ENCODE results near the gene SUB1.
"Not testable (repeated sequence)": the region's sequence is repeated elsewhere in the genome, so short reads cannot be mapped to it uniquely, and the experiment has no call there.

SUB1 gene

GRCh38 chr5:32566319-32567111, 18.8 kb upstream of the SUB1 start:
- no peak for DNase-seq

DNA sequence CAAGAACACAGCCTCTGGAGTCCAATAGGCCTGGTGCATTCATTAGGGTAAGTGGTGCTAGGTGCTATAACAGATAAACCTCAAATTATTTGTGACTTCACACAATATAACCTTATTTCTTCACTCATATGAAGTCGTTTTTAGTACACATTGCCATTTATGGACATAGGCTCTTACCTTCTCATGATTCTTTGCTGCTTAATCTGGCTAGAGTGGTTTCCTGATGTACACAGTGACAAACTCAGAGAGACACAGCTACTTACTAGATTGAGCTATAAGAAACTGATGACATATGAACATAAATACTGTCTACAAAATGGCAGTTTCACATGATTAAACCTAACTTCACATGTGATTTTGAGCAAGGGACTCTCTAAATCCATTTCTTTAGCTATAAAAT, 14.2 kb upstream of the SUB1 start:
- DNase-seq, result no peak

- DNase-seq, result no peak
Measured at GRCh38 chr5:32572778-32573480, 12.4 kb upstream of the SUB1 start.

- not testable (repeated sequence) for DNase-seq
Measured at GRCh38 chr5:32573481-32573854, 11.9 kb upstream of the SUB1 start.

GRCh38 chr5:32574540-32575175, 10.7 kb upstream of the SUB1 start:
- DNase-seq, result no peak

DNA sequence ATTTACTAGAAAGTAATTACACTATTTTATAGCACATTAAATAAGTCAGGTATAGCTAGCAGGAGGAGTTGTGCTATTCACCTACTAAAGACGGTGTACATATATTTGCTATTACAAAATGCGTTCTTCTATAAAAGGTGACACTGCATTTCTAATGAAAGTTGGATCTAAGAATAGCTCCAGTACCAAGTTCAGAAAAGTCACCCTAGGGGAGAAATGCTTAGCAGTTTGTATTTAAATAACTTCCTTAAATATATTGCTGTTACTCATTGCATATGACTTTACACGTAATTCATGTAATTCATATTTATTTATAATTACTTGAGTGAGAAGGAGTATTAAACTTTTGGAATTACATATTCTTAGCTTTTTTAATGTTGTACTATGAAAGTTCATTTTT, 7.0 kb upstream of the SUB1 start:
- DNase-seq, result no peak

- DNase-seq, result no peak
Measured at GRCh38 chr5:32578764-32579163, 6.6 kb upstream of the SUB1 start.

- DNase-seq, result no peak
Measured at GRCh38 chr5:32581010-32581785, 4.2 kb upstream of the SUB1 start.

DNA sequence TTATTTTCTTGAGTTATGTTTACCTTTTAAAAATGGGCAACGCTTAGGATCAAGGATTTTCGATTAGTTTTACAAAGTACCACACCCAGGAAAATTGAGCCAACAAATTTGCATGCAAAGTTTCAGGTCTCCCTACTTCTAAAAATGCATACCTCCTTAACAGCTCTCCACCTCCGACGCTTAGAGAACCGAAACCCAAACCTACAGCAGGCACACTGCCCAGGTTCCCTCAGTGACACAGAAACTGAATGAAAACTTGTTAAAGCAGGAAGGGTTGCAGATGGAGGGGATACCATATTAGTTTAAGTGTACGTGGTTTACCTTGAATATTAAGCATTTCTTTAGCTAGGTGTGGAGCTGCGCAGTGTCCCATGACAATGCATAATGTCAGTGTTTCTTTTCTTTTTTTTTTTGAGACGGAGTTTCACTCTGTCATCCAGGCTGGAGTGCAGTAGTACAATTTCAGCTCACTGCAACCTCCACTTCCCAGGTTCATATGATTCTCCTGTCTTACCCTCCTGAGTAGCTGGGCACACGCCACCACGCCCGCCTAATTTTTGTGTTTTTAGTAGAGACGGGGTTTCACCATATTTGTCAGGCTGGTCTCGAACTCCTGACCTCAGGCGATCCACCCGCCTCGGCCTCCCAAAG, 1.6 kb upstream of the SUB1 start:
- DNase-seq, result peak; percentile 50

DNA sequence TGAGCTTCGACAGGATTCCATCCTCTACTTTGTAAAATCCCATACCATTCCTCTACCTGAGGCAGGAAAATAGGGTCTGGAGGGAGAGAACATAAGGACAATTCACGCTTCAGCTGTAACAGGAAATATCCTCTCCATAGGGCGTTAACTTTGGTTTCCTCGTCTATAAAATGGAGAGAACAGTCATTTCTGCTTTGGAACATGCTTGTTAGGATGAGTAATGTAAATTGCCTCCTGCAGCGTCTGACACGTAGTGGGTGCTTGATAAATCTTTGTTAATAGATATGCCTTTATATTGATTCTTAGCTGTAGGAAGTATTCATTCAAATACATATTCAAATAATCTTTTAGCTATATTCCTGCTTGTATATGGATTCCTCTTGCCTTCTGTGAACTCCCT, 711 bp upstream of the SUB1 start:
- no peak for DNase-seq

GRCh38 chr5:32585122-32585445, 273 bp upstream of the SUB1 start:
- DNase-seq, result no peak

GRCh38 chr5:32586276-32586599, 881 bp downstream of the SUB1 start:
- DNase-seq, result no peak

DNA sequence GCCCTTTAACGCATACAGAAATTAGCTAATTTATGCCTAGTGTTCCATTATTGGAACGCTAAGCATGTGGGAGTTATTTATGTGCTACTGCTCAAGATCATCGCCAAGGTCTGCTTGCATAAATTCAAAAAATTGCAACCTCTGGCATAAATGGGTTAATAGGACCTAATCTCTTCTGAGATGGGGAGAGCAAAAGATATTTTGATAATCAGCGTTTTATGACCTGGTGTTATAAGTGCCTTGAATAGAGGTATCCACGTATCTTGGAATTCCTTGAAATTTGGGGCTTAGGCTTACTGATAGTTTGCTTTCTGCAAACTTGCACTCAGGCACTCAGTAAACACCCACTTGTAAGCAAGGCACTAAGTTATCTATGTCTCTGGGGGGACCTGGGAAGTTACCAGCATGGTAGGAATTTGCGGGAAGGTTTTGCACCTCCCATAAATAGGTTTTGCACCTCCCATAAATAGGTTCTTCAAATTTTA, 1.8 kb downstream of the SUB1 start:
- no peak for DNase-seq

- DNase-seq, result no peak
Measured at GRCh38 chr5:32589416-32589815, 4.1 kb downstream of the SUB1 start.

DNA sequence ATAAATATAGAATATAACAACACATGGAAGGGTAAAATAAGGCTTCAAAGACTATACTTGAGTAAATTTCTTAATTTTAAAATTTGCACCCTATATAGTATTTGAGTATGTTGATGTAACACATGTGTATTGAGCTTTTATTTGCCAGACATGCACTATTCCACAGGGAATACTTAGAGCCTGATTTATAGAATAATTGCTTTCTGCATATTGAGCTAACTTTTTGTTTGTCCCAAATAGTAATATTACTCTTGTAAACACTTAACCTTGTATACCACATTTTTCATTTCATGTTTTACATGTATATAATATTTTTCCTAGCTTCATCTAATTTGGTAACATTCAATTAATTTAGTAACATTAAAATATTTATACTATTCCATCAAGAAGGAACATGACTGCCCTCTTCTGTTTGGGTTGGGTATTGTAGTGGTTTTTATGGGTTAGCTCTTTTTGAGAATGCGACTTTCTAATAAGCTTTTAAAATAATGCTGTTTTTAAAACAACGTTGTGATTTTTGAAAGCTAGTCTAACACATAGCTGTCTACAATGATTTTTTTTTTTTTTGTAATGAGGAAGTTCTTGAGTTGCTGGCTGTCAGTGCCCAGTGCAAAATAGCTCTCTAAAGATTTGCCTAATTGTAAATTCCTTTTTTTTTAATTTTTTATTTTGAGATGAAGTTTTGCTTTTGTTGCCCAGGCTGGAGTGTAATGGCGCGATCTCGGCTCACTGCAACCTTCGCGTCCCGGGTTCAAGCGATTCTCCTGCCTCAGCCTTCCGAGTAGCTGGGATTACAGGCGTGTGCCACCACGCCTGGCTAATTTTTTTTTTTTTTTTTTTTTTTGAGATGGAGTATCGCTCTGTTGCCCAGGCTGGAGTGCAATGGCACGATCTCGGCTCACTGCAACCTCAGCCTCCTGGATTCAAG, 4.8 kb downstream of the SUB1 start:
- peak; percentile 79 for DNase-seq

DNA sequence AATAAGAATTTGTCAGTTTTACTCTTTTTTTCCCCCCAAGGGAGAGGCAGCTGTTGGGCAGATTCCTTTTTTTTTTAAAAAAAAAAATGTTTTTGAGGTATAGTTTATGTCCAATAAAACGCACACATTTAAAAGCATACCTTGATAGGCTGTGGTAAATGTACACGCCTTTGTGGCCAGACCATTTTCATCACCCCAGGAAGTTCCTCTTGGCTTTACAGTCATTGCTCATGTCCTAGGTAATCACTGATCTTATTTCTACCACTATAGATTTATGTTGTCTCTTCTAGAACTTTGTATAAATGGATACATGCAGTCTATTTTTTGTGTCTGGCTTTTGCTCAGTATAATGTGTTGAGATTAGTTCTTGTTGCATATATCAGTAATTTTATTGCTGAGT, 9.8 kb downstream of the SUB1 start:
- DNase-seq, result peak; percentile 20

DNA sequence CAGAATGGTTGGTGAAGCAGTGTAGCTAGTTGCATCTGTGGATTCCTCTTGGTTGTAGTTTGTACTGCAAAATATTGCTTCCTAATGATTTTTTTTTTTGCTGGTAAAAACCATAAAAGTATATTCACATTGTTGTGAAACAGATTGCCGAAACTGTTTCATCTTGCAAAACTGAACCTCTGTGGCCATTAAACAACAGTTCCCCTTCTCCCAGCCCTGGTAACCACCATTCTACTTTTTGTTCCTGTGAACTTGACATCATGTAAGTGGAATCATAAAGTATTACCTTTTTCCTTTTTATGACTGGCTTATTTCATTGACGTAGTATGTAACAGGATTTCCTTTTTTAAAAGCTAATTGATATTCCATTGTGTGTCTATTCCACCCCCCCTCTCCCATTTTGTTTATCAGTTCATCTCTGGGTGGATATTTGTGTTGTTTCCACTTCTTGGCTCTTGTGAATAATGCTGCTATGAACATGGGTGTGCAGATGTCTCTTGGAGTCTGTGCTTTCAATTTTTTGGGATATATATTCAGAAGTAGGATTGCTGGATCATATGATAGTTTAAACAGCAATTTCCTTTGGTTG, 11.8 kb downstream of the SUB1 start:
- DNase-seq, result no peak

- no peak for DNase-seq
Measured at GRCh38 chr5:32598260-32598937, 13.0 kb downstream of the SUB1 start.

- DNase-seq, result no peak
Measured at GRCh38 chr5:32598997-32599549, 13.7 kb downstream of the SUB1 start.

DNA sequence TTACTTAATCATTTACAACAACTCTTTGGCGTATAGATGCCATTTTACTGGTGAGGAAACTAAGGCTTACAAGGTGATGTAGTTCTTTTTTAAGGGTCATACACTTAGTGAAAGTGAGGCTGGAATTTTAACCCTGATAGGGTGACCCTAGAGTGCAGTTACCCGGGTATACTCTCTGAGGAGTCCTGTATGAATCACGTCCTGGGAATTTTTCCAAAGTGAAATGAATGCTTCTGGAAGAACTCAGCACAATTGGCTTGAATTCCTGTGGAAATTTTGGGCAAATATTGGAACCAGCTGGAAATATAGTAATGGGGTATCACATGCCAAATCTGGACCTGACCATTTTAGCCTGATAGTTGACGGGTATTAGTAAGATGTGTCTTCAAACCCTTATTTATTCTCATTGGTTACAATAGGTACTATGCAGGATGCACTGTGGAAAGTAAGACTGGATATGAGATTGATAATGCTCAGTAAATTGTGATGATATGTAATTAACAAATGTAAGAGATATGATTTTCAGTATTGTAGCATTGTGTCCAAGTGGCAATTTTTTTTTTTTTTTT, 14.8 kb downstream of the SUB1 start:
- DNase-seq, result no peak
